CD4-positive, alpha-beta T cell (primary cell): ENCODE measurements around the gene RNF157. TPM values are rescaled to one million over a fixed set of nuclear protein-coding genes. Genes with fewer than 3 reads are reported as not detected.
A peak's percentile ranks its signal among the peaks of the same experiment; 100 is the strongest.

ENCODE experiments used
- ATAC-seq: fragments of 200-7000 bp; cut with Tn5 transposase; one replicate; pipeline ENCODE4 v1.10.0; 2022; ENCODE audit warnings: mild to moderate bottlenecking; ENCODE audit not compliant: poor library complexity
- CTCF ChIA-PET: fragments of 350-600 bp; sonication (Branson Sonifier 250); formaldehyde crosslinking; loops from one replicate; lab custom pipeline; 2021; ENCODE audit warnings: antibody characterized with exemption, inconsistent platforms; lab: Charles Lee
- POLR2A ChIA-PET: fragments of 350-600 bp; sonication (Branson Sonifier 250); formaldehyde crosslinking; loops from one replicate; lab custom pipeline; 2021; ENCODE audit warnings: antibody characterized with exemption, inconsistent platforms; lab: Charles Lee
- DNase-seq, 14 experiments: peaks; one replicate each; pipeline ENCODE4 v3.0.0-alpha.2; 2013 to 2020; ENCODE audit warnings: mixed read lengths in 2 of 14
- H3K27ac ChIP-seq, 2 donors: one replicate each; pipeline versions ENCODE4 v1.5.1 to v1.7.0; 2013; ENCODE audit warnings: low read length in 2 of 2, low read depth in 1 of 2, mild to moderate bottlenecking in 1 of 2
- H3K27me3 ChIP-seq, 2 experiments: 1 replicate in 1 of 2; 2 replicates in 1 of 2; pipeline versions ENCODE4 v1.6.1 to v1.7.0; 2013; ENCODE audit warnings: low read length in 2 of 2, control low read depth in 1 of 2, mild to moderate bottlenecking in 1 of 2, moderate library complexity in 1 of 2; ENCODE audit not compliant: insufficient read depth in 2 of 2, control insufficient read depth in 1 of 2
- H3K36me3 ChIP-seq: one replicate; pipeline ENCODE4 v1.6.1; 2013; ENCODE audit warnings: low read length, control low read depth; ENCODE audit not compliant: insufficient read depth
- H3K4me1 ChIP-seq: one replicate; pipeline ENCODE4 v1.6.1; 2013; ENCODE audit warnings: low read length, control low read depth; ENCODE audit not compliant: insufficient read depth
- H3K4me3 ChIP-seq: one replicate; pipeline ENCODE4 v1.5.1; 2013; ENCODE audit warnings: mild to moderate bottlenecking, low read length, moderate library complexity
- H3K9me3 ChIP-seq, 2 experiments: 1 replicate in 1 of 2; 2 replicates in 1 of 2; pipeline versions ENCODE4 v1.6.1 to v1.7.0; 2013; ENCODE audit warnings: low read length in 2 of 2, mild to moderate bottlenecking in 2 of 2, control low read depth in 1 of 2, moderate library complexity in 1 of 2; ENCODE audit not compliant: control insufficient read depth in 1 of 2, insufficient read depth in 1 of 2
- H3K27ac Mint-ChIP-seq: one replicate; pipeline ENCODE4 v1.8.0; 2020; ENCODE audit warnings: mixed read lengths
- H3K27me3 Mint-ChIP-seq: one replicate; pipeline ENCODE4 v1.8.0; 2021; ENCODE audit warnings: mixed read lengths
- H3K36me3 Mint-ChIP-seq: one replicate; pipeline ENCODE4 v1.8.0; 2021; ENCODE audit warnings: low read depth, mixed read lengths
- H3K4me1 Mint-ChIP-seq: one replicate; pipeline ENCODE4 v1.8.0; 2021; ENCODE audit warnings: low read depth, mixed read lengths
- H3K4me3 Mint-ChIP-seq: one replicate; pipeline ENCODE4 v1.8.0; 2020; ENCODE audit warnings: mild to moderate bottlenecking, mixed read lengths
- H3K9me3 Mint-ChIP-seq: one replicate; pipeline ENCODE4 v1.8.0; 2020; ENCODE audit warnings: mixed read lengths
- CTCF ChIP-seq: fragments of 200-600 bp; IDR thresholded peaks from one replicate; pipeline ENCODE4 v1.8.0; 2022; ENCODE audit warnings: antibody characterized with exemption, mild to moderate bottlenecking
- intact Hi-C, 2 experiments: fragments of 100-400 bp; cut with DNase I in 1 of 2; cut with micrococcal nuclease in 1 of 2; formaldehyde crosslinking; loops; one replicate each; pipeline versions ENCODE4 v1.15.1 to v1.9.0; 2023 to 2025; cut with DNase I, micrococcal nuclease
- total RNA-seq, 174 experiments: library from RNA in 2 of 174; stranded (reverse) in 2 of 174; gene quantifications; one replicate each; pipeline ENCODE4 v1.2.3 and lab custom pipeline; 2021 to 2026

Gene RNF157
- total RNA-seq, 2 experiments from 2014 or later = 18.5 to 21.1 TPM

- peak overlapping the region; percentile 47 to 82 for H3K27ac ChIP-seq
- no peaks in the 10 kb centered on the region for H3K27me3 ChIP-seq
- ATAC-seq (peak; percentile 76), DNase-seq (peak in 7 of 14 experiments; percentile 26 to 80 (median 63))
- no peaks in the 10 kb centered on the region for H3K36me3 Mint-ChIP-seq
- TF ChIP-seq CTCF = no peak
- ChIA-PET POLR2A (interaction anchor here (0.7 to 18.7 kb wide), 10 partner anchors 9 to 101 kb away, joined by 3 to 394 read pairs (median 5); partner anchors contain the start of genes RNF157 and UBALD2), CTCF (interaction anchor here (0.8 to 1.4 kb wide), 4 partner anchors 27 to 131 kb away, joined by 3 to 4 read pairs (median 3); no protein-coding TSS in a partner anchor)
- peak overlapping the region; percentile 6 for H3K4me3 ChIP-seq
- H3K4me1 ChIP-seq = peaks cover 68% of the 10 kb centered on the region
- no peaks in the 10 kb centered on the region for H3K27me3 Mint-ChIP-seq
- peak overlapping the region; percentile 79 for H3K4me3 Mint-ChIP-seq
- intact Hi-C loops = no loop called here
- peak overlapping the region; percentile 87 for H3K27ac Mint-ChIP-seq
- H3K4me1 Mint-ChIP-seq = peaks cover 61% of the 10 kb centered on the region
- no peaks in the 10 kb centered on the region for H3K36me3 ChIP-seq
- no peaks in the 10 kb centered on the region for H3K9me3 ChIP-seq
- H3K9me3 Mint-ChIP-seq = peaks cover 2% of the 10 kb centered on the region
These were observed 12.0 kb upstream of the RNF157 start for GRCh38 chr17:76252040-76252954.

GRCh38 chr17:76251478-76252039 lies 11.3 kb upstream of the RNF157 start:
- H3K27me3 ChIP-seq = no peaks in the 10 kb centered on the region
- Mint-ChIP-seq H3K9me3 (no peaks in the 10 kb centered on the region), H3K27ac (peak overlapping the region; percentile 87), H3K27me3 (no peaks in the 10 kb centered on the region), H3K4me1 (peaks cover 61% of the 10 kb centered on the region), H3K36me3 (no peaks in the 10 kb centered on the region), H3K4me3 (peak overlapping the region; percentile 79)
- POLR2A ChIA-PET = interaction anchor here (0.7 to 18.7 kb wide), 9 partner anchors 8 to 100 kb away, joined by 3 to 394 read pairs (median 6); partner anchors contain the start of genes RNF157 and UBALD2
- no peaks in the 10 kb centered on the region for H3K36me3 ChIP-seq
- peak overlapping the region; percentile 47 to 82 for H3K27ac ChIP-seq
- DNase-seq (no peak), ATAC-seq (no peak)
- H3K9me3 ChIP-seq = no peaks in the 10 kb centered on the region
- intact Hi-C loops = no loop called here
- no peak overlapping the region for H3K4me3 ChIP-seq
- H3K4me1 ChIP-seq = peaks cover 70% of the 10 kb centered on the region
- TF ChIP-seq CTCF = no peak
- CTCF ChIA-PET = interaction anchor here (0.8 to 1.4 kb wide), 4 partner anchors 28 to 130 kb away, joined by 3 to 4 read pairs (median 3); no protein-coding TSS in a partner anchor

- H3K36me3 ChIP-seq = no peaks in the 10 kb centered on the region
- ATAC-seq = no peak
- intact Hi-C loops = no loop called here
- Mint-ChIP-seq H3K9me3 (no peaks in the 10 kb centered on the region), H3K4me1 (peaks cover 56% of the 10 kb centered on the region), H3K27me3 (no peaks in the 10 kb centered on the region), H3K27ac (no peak overlapping the region), H3K36me3 (no peaks in the 10 kb centered on the region), H3K4me3 (no peak overlapping the region)
- peaks cover 71% of the 10 kb centered on the region for H3K4me1 ChIP-seq
- CTCF ChIA-PET = interaction anchor here (1.4 kb wide), 1 partner anchor 29 kb away, joined by 4 read pairs; no protein-coding TSS in a partner anchor
- H3K27ac ChIP-seq = no peak overlapping the region
- POLR2A ChIA-PET = interaction anchor here (18.7 kb wide), 1 partner anchor 18 kb away, joined by 394 read pairs; the partner anchor contains the start of gene UBALD2
- H3K4me3 ChIP-seq = no peak overlapping the region
- no peak for TF ChIP-seq CTCF
- no peaks in the 10 kb centered on the region for H3K27me3 ChIP-seq
- H3K9me3 ChIP-seq = no peaks in the 10 kb centered on the region
- DNase-seq = no peak
These were observed 9.8 kb upstream of the RNF157 start for GRCh38 chr17:76250141-76250540.
